Cardiac atrium fibroblast (primary cell): Measurements from ENCODE around the gene PIGX. TPM values are rescaled to one million over a fixed set of nuclear protein-coding genes. Genes with fewer than 3 reads are reported as not detected.

Source experiments
- total RNA-seq: library from RNA; depleted of rRNA; stranded (reverse); fragments of >200 nt; gene quantifications from 2 replicates; pipeline ENCODE4 v1.2.3, GENCODE V29; 2015

PIGX gene
- 26.7 and 30.0 TPM in 2 replicates for total RNA-seq

DNA sequence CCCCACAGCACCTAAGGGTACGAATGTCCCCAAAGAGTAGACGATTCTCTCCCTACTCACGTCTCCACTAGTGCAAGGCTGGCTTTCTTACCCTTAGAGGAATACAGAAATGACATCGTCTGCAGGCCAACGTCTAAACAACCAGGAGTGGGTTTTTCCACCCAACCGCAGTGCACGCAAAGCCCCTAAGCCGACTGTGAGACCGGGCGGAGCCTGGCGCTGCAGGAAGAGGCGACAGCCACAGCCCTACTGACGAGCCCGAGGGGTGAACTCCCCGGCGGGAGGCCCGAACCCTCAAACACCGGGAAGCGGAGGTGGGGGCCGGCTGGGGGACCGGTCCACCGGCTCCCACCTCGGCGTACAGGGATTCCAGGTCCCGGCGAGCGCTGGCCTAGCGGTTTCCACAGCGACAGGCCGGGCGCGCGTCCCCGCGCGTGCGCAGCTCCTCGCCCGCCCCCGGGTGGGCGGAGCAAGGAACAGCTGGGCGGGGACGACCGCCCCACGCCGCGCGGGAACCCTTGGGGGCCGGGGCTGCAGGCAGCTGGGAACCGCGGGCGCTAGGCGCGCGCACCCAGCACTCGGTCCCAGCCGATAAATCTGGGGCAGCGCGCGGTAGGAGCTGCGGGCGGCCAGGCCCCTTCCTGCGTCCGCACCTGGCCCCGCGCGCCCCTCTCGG lies at the start of gene PIGX, which contains the start of gene CEP19:
Gene PIGX (plus strand): TSS at position 540 of the 676 bp plus-strand sequence.
Gene CEP19 (minus strand): TSS at position 413 of the 676 bp plus-strand sequence. CDS start 3,593 bp downstream, outside the sequence.

DNA sequence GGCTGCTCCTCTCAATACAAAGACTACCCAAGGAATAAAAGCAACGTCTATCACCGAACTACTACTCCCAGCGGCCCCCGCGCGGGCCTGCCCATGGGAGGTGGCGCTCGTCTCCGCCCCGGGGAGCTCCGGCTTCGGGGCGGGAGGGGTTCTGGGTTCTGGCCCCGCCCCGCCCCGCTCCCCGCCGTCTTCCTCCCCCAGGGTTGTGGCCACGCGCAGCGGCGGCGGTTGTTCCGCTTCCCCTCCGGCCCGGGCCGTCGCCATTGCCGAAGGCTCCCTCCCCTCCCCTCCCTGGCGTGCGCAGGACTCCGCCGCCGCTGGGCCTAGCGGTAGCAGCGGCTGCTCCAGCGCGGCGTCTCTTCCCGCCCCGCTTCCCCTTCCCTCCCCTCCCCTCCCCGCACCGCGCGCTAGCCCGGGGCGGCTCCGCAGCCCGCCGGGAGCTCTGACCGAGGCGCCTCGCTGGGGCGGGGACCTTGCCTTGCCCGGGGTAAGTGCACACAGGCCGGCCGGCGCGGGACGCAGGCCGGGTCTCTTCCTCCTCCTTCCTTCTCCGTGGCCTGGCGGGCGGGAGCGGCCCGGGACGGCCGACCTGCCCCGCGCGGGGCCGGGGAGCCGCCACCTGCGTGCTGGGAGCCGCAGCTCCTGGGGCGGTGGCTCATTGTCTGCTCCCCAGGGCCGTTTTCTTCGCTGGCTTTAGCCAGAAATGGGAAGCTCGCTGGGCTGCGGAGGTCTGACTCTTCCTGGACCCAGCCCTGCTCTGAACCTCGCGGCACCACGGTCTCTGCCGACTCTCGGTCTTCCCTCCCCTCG lies 27.7 kb downstream of the PIGX start, which contains the start of gene PAK2:
Gene PAK2 (plus strand): TSS at position 187 of the 810 bp plus-strand sequence. CDS start 42,790 bp downstream, outside the sequence.

Other genes with a start within 250 kb of the PIGX start
- 7.0 and 7.9 TPM in 2 replicates for gene RNF168, start 208.6 kb upstream of the PIGX start, total RNA-seq
- not detected in 2 replicates for gene SMCO1, start 197.0 kb upstream of the PIGX start, total RNA-seq
- gene WDR53, start 143.8 kb upstream of the PIGX start, total RNA-seq, result 2.0 and 7.1 TPM in 2 replicates
- gene FBXO45, start 143.7 kb upstream of the PIGX start, total RNA-seq, result 4.3 and 5.7 TPM in 2 replicates
- gene NRROS, start 72.7 kb upstream of the PIGX start, total RNA-seq, result 0.36 and 1.3 TPM in 2 replicates
- gene CEP19, start 127 bp upstream of the PIGX start, total RNA-seq, result 1.6 and 3.2 TPM in 2 replicates
- 26.0 and 34.5 TPM in 2 replicates for gene PAK2, start 27.5 kb downstream of the PIGX start, total RNA-seq
- 18.8 and 21.8 TPM in 2 replicates for gene SENP5, start 155.5 kb downstream of the PIGX start, total RNA-seq
- gene NCBP2, start 230.2 kb downstream of the PIGX start, total RNA-seq, result 50.0 and 57.3 TPM in 2 replicates